HG03064 (cell line): ENCODE data around the gene ANP32B.

Experiments used
- ATAC-seq: cut with Tn5 transposase; IDR thresholded peaks from one replicate; pipeline ENCODE4 v1.9.1; 2021; ENCODE audit warnings: low read depth; ENCODE audit not compliant: unreplicated experiment

The ANP32B gene

DNA sequence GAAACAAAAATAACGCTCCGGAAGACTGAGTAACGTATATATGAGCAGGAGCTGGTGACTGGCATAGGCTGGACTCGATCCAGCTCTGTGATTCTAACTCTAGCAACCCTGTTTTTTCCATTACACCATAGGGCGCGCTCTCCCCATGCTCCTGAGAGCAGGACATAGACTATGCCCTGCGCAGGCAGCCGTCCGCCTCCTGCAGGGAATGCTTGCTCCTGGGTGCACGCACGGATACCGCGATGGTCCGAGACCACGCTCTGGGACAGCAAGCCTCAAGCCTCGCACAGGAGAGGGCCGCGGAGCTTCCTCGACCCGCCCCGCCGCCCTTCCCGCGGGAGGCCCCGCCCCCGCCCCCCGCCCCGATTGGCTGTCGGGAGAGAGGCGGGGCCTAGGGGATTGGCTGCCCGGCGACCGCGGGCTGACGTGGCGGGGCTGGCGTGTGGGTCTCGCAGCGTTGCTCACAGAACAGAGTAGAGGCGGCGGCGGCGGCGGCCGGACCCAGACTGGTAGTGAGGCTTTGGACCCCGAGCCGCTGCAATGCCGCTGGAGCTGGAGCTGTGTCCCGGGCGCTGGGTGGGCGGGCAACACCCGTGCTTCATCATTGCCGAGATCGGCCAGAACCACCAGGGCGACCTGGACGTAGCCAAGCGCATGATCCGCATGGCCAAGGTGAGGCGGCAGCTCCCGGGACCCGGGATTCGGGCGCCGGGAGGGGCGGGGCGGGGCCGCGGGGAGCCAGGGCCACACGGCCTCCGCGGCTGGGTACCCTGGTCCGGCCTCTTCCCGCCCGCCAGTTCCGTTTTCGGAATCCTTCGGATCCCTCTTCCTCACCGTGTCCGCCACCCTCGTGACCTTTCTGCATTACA lies 73.4 kb downstream of the ANP32B start, which contains the start of gene NANS:
TSS of gene NANS (plus strand) at position 464 of the 869 bp plus-strand sequence. CDS start at position 541, 77 bp downstream.
- ATAC-seq: peak; percentile 93

DNA sequence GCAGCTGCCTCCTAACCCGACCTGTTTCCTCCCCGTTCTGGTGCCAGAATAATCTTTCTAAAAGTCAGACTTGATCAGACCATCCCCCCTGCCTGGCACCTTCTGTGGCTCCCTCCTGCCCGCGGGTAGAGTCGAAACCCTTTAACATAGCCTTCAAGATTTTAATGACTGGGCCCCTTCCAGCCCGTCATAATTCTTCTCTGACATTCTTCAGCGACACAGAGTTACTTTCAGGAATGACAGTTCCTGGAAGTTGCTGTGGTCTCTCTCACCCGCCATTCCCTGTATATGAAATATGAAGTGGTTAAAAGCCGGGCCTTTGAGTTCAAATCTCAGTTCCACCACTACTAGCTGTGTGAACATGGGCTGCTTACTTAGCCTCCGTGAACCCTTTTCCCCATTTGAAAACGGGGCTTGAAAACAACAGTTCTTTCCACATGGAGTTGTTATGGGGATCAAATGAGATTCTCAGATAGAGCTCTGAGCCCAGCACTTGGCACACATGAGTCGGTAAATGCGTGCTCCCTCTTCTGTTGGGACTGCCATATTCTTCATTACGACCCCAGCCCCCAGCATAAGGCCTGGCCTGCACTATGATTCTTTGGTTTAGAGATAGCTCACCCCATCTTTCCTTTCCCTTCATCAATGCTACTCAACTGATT lies 74.1 kb downstream of the ANP32B start:
- ATAC-seq: no peak

GRCh38 chr9:98062161-98062560 lies 79.0 kb downstream of the ANP32B start:
- ATAC-seq: no peak

- no peak for ATAC-seq
Measured at GRCh38 chr9:98064623-98065392, 81.7 kb downstream of the ANP32B start.
